HG03558 (cell line): ENCODE results near the gene SDR42E1.
"Not testable (repeated sequence)": the region's sequence is repeated elsewhere in the genome, so short reads cannot be mapped to it uniquely, and the experiment has no call there.

Experiments
- ATAC-seq: cut with Tn5 transposase; IDR thresholded peaks from one replicate; pipeline ENCODE4 v1.9.1; 2021; ENCODE audit warnings: moderate number of reproducible peaks; ENCODE audit not compliant: unreplicated experiment; ENCODE audit errors: extremely low read depth

SDR42E1 gene

DNA sequence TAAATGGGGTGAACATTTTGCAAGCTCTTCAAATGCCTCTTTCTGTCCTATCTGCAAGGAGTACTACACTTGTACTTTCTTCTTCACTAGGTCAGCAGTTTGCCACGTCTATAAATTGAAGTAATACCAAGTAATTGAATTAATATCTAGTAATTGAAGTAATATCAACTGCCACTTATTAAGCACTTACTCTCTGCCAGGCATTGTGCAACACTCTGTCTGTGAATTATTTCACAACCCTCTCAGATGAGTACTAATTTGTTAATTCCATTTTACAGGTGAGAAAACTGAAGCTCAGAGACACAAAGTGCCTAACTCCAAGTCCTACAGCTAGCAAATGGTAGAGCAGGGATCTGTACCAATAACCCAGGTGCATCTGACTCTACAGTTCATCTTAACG lies 4.1 kb downstream of the SDR42E1 start:
- ATAC-seq: no peak

DNA sequence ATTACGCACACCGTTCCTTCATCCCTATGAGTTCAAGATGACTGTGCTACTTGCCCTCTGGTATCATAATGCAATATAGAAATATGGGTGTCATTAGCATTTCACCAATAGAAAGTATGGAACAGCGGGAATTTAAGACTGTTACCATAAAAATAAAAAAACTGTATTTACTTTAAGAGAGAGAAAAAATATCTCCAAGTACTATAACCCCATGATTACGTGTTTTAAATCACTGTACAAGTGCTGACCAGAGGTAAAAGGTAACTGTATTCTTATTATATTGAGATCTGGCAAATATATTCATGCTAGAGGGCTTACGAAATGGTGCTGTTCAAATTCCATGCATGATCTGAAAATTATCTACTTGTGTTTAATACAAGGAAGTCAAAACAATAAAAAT lies 5.2 kb downstream of the SDR42E1 start:
- ATAC-seq: no peak

DNA sequence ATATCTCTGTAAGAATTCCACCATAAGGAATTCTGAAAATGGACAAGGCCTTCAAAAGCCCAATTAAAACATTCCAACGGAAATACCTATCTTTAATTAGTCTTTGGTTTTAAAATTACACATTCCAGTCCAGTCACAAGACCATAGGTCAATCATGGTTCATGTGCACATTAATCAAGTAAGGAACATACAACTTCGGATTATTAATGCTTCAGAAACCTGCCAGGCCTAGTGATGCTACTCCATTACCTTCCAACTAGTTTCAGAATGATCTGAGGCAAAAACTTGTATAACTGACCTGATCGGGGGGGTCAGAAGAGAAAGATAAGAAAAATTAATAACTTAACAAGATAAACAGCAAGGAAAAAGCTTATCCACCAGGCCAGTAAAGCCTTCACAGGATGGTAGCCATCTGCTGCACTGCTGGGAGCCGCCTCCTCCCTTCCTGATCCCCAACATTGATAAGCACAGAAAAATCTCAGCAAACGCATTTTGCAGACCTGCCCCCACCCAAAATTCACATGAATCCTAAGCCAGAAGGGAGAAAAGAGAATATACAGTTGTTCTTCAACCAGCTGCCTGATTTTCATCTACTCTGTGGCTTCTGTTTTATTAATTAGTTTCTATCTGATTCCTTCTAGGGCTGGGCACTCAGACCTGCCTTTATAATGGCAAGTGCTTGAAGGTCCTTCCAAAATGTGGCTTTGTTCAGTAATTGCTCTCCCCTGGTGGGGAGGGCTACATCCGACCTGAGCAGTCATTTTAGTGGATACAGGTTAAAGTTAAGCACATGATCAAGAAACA lies 6.0 kb downstream of the SDR42E1 start:
- no peak for ATAC-seq

DNA sequence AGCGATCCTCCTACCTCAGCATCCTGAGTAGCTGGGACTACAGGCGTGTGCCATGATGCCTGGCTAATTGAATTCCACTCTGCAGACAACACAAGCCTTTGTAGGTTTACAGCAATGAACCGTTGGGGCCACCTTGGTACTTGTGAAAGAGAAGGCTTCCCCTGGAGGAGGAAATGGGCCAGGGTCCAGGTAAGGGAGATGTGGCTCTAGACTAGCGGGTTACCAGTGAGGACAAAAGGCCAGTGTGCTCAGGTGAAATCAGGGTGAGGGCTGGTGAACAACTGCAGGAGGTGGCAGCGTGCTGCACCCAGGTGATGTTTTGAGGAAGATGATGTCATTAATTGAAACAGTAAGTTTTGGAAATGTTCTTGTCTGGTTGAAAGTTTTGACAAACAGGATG lies 6.7 kb downstream of the SDR42E1 start:
- no peak for ATAC-seq

DNA sequence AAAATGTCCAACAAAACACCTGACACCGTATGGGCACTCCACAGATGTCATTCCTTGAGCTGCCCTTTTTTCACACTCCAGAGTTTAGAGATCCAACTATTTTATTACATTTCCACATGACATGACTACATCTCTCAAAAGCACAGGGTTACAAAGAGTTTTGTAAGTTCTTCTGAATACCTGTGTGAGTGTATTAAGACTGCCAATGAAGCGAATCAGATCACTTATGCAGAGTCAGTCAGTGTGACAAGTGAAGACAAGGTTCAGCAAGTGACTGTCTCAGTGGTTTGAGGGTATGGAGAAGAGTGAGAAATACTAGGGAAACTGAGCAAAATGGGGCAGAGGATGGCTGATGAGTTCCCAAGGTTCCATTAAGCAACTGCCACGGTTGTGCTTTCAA lies 8.4 kb downstream of the SDR42E1 start:
- ATAC-seq: no peak

DNA sequence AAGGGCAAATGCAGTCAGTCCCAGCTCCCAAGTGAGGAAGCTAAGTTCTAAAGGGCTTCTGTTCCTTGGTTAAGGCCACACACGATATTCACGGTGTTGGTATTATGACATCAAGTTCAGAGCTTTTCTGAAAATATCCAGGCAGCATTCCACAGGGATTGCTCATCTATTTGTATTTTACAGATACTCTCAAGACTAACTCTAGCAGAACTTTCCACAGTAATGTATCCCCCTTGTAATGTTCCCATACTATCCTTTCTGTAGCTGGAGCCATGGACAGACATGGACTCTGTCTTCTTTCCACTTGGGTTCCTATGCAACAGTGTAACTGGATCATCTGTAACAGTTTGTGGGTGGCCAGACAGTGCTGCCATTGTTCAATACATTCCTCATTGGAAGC lies 13.5 kb downstream of the SDR42E1 start:
- no peak for ATAC-seq

DNA sequence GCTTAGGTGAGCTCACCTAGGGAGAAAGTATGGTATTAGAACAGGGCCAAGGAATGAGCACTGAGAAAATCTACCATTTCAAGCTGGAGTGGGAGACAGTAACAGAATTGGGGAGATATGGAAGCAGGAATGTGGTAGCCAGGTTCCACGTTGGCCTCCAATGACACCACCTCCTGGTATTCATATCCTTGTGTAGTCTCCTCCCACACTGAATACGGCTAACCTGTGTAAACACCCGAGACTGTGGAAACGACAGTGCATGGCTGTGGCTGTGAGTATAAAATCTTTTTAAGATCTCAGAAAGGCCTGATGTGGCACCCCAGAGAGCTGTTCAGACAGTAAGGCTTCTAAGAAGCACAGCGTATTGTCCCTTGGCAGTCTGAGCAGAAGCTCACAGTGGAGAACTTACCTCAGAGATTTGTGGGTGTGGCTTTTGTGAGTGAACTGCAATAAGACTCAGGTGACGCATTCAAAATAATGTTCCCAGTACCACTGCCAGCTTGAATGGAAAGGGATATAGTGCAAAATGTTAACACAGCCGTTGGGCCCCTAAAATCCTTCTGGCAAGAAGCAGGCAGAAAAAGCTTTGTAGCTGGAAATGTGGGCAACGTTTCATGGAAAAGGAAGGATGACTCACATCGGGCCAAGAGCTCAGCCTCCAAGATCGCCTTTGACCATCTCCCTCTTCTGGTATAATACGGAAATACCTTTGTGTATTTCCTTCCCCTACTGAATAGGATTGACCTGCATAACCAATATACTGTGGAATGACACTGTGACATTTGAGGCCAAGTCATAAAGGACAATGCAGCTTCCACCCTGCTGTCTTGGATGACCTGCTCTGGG lies 14.4 kb downstream of the SDR42E1 start:
- no peak for ATAC-seq

DNA sequence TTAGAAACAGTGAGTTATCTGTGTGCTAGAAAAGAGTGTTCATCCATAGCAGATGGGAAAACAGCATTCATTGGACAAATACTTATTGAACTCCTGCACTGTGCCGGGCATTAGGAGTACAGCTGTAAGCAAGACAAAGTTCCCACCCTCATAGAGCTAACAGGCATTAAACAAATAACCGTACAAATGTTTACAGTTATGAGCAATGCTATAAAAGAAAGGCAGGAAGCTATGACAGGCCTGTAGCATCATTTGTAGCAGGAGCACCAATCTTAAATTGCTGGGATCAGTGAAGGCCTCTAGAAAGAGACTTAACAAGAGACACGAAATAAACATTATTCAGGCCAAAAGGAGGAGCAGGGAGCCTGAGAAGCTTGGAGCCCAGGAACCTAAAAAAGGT lies 15.6 kb downstream of the SDR42E1 start:
- ATAC-seq: no peak

DNA sequence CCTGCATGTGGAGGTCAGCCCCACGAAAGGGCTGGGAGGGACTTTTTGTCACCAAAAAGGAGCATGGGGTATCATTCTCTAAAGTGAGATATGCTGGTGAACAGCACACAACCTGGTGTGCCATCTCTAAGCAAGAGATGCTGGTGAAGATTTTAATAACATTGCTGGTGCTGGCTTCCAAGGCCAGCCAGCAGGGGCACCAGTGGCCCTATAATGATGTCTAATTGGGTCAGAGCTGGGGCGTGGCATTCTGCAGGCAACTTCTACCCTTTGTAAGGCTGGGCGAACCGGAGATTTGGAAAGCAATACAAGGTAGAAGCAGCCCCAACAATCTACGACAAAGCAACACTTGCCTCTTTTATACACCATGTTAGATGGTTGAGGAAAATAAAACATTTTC lies 16.8 kb downstream of the SDR42E1 start:
- ATAC-seq: no peak

DNA sequence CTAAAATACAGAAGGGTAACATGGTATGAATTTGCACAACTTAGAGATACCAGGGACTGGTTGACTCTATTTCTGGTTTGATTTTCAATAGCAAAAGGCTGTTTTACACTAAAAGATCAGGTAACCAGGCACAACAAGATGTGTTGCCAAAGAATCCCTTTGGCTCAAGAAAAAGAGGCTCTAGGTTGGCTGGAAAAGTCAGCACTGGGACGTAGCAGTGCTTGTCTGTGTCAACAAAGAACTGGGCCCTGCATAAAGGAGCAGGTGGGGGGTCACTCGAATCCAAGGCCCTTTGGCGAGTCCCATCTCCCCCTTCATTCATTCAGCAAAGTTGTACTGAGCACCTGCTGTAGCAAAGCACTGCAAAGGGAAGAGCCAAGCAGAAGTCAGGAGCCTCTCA lies 18.4 kb downstream of the SDR42E1 start:
- ATAC-seq: no peak

DNA sequence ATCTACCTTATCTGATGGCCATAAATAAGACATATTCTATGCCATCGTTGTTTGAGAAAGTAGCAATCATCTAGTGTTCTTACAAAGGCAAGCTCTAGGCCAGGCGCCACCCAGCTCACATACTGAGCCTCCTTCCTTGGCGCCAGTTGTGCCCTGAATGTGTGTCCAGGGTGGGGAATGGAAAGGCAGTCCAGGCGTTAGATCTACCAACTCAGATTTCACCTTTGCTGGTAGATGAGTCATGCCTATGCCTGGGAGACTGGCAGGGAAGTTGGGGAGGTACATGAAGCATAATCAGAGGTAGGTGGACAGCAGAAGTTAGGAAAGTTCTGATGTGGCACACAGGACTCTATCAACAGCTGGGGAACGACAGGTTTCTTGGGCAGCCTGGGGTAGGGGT lies 23.6 kb downstream of the SDR42E1 start:
- no peak for ATAC-seq

DNA sequence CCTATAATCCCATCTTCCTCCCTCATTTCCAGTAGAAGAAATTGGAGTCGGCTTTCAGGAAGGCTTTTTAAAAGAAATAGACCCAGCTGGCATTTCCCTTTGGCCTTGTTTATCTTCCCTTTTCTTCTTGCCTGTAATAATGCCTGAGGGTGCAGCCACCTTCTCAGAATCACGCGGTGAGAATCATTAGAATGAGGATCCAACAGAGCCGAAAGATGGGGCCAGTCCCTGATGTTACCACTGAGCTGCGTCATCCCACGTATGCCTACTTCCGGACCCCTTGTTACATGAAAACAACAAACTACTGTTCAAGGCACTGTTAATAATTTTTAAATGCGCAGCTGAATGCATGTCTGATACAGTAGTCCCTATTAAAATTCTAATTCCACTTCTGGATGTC lies 24.1 kb downstream of the SDR42E1 start:
- ATAC-seq: no peak

DNA sequence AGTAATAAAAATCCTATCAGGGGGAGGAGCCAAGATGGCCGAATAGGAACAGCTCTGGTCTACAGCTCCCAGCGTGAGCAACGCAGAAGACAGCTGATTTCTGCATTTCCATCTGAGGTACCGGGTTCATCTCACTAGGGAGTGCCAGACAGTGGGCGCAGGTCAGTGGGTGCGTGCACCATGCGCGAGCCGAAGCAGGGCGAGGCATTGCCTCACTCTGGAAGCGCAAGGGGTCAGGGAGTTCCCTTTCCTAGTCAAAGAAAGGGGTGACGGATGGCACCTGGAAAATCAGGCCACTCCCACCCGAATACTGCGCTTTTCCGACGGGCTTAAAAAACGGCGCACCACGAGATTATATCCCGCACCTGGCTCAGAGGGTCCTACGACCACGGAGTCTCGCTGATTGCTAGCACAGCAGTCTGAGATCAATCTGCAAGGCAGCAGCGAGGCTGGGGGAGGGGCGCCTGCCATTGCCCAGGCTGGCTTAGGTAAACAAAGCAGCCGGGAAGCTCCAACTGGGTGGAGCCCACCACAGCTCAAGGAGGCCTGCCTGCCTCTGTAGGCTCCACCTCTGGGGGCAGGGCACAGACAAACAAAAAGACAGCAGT lies 33.8 kb downstream of the SDR42E1 start:
- not testable (repeated sequence) for ATAC-seq

DNA sequence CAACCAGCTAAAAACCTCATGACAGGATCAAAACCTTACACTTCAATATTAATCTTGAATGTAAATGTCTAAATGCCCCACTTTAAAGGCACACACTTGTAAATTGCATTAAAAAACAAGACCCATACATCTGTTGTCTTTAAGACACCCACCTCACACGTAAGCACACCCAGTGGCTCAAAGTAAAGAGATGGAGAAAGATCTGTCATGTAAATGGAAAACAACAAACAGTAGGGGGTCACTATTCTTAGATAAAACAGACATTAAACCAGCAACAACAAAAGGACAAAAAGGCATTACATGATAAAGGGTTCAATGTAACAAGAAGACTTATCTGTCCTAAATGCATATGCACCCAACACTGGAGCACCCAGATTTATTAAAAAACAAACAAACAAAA lies 35.6 kb downstream of the SDR42E1 start:
- ATAC-seq: no peak

DNA sequence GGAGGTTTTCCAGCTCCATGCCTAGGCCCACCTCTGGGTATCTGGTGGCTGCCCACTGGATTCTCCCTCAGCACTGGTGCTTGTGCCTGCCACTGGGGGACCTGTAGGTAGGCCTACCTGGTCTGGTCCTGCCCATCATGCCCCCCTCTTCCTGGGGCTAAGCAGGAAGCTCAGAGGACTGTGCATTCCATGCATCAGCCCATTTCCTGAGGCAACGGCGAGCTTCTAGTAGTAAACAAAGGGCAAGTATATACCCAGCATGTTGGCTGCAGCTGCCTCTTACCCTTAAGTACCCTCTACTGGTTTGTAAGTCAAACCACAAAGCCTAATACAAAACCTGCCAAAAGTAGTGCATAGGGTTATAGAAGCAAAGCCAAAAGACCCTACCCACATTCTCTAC lies 37.5 kb downstream of the SDR42E1 start:
- no peak for ATAC-seq

DNA sequence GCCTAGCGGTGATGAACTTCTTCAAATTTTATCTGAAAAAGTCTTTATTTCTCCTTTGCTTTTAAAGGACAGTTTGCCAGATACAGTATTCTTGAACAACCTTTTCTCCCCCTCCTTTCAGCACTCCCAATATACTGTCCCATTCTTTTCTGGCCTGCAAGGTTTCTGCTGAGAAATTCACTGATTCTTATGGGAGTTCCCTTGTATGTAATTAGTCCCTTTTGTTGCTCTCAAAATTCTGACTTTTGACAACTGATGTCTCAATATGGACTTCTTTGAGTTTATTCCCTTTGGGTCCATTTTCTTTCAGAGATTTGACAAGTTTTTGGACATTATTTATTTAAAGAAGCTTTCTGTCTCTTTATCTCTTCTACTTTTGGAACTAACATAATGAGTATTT lies 39.4 kb downstream of the SDR42E1 start:
- no peak for ATAC-seq

DNA sequence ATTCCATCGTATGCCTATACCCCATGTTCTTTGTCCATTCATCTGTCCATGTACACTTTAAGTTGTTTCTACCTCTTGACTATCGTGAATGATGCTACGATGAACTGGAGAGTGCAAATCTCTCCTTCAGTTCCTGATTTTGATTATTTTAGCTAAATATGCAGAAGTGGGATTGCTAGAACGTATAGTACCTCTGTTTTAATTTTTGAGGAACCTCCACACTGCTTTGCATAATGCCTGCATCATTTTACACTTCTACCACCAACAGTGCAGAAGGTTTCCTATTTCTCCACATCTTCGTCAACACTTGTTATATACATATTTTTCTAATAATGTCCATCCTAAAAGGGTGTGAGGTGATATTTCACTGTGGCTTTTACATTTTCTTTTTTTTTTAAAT lies 43.9 kb downstream of the SDR42E1 start:
- ATAC-seq: no peak

DNA sequence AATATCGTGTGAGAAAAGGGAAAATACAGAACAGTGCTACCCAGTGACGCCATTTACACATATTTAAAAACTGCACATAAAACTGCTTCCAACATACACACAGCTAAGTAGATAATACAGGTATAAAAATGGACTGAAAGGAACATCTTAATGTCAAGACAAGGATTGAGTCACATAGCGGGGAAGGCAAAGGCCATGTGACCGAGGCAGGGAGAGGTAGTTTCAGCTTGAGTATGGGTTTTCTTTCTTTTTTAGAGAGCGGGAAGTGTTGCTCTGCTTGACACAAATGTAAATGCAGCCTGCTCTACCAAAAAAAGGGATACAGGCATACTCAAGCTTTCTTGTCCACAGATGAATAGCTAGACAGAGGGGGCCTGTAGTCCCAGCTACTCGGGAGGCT lies 46.5 kb downstream of the SDR42E1 start:
- ATAC-seq: no peak

DNA sequence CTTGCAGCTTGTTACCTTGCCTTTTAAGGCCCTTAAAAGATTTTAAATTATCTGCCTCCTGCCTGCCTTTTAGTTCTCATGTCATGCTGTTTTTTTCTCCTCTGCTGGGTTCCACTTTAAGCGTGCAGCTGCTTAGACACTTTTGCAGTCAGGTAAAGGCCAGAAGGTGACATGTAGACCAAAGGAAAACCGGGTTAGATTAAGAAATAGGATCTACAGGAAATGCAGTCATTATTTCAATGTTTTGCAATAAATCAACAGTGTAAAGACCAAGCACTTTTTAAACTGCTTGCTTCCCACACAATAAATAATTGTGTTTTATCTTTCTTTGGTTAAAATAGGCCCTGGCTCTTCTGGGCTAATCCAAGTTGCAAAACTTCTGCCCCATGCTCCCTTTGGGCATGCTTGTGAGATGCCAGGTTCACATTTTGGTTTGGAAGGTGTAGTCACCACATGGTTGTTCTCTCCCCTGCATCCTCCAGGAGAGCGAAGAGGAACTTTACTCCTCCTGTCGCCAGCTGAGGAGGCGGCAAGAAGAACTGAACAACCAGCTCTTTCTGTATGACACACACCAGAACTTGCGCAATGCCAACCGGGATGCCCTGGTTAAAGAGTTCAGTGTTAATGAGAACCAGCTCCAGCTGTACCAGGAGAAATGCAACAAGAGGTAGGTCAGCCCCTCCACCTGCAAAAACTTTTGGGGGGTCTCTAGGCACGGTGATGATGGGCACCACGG lies 54.9 kb downstream of the SDR42E1 start:
- no peak for ATAC-seq

DNA sequence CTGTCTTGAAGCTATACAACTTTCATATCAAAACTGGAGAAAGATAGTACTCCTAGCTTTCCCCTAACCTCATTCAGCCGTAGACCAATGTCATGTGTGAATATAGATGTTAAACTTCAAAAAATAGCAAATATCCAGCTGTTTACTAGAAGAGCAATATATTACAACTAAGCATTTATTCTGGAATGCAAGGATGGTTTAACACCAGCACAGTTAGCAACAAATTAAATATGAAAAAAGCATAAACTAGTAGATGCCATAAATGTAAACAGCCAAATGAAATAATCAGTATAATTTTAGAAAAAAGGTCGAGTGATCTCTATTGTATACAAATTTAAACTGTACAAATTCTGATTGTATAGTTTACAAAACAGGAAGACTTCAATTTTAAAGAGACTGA lies 59.7 kb downstream of the SDR42E1 start:
- no peak for ATAC-seq

DNA sequence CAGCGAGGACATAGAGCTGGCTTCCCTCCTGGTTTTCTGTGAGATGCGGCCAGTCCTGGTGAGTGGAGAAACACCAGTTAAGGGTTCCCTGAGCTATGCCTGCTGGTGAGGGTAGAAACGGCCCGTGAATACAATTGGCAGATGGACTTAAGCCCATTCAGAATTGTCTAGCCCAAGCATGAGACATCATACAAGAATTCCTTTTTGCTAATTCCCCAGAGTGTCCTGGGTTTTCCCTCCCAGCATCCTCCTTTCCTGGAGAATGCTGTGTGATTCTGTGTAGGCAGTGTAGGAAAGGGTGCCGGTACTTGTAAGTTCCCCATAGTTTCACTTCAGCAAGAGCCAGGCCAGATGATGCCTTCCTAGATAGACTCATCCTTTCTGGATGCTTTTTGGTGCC lies 65.1 kb downstream of the SDR42E1 start:
- ATAC-seq: no peak
